Skin of body (tissue), 2 donors: ENCODE data around the gene CEACAM18. TPM values are rescaled to one million over a fixed set of nuclear protein-coding genes. Genes with fewer than 3 reads are reported as not detected.
"Not testable (repeated sequence)": the region's sequence is repeated elsewhere in the genome, so short reads cannot be mapped to it uniquely, and the experiment has no call there.

Experiments used
- DNase-seq: peaks from one replicate; lab custom pipeline; 2025; lab: John Stamatoyannopoulos, UW
- total RNA-seq: library from RNA; depleted of rRNA; stranded (reverse); fragments of >200 nt; gene quantifications from one replicate; pipeline ENCODE4 v1.2.3, GENCODE V29; 2014

The CEACAM18 gene
- total RNA-seq = not detected

DNA sequence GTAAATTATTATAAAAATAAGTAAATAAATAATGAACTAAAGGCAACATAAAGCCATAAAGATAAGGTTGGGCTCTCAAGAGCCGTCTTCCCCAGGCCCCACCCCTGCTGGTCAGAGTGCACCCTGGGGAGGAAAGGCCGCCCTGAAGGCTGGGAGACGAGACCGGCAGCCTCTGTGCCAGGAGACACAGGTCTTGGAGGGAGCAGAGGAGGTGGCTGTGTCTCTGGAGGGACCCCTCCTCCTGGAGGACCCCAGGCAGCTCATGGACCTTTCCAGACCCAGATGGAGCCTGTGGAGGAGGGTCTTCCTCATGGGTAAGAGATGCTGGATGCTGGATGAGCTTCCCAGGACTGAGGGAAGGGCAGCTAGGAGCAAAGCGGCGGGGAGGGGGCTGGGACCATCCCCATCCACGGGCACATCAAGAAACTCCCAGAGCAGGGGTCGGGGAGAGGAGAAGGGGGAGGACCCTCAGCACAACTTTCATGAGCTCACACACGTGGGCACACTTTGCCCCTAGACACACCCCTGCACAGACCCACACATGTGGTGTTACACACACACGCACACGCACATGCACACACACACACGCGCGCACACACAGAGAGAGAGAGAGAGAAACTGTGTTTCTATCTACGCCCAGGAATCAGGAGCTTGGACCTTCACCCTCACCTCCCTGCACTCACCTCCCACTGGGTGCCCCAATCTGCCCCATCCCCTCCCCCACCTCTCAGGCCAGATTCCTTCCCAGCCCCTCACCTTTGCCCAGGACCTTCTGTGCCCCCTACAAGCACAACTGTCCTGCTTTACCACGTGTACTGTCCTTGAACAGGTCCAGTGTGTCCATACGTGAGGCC lies at the start of gene CEACAM18:
Gene CEACAM18 (plus strand): TSS at position 159 of the 854 bp plus-strand sequence.
- DNase-seq = no peak

DNA sequence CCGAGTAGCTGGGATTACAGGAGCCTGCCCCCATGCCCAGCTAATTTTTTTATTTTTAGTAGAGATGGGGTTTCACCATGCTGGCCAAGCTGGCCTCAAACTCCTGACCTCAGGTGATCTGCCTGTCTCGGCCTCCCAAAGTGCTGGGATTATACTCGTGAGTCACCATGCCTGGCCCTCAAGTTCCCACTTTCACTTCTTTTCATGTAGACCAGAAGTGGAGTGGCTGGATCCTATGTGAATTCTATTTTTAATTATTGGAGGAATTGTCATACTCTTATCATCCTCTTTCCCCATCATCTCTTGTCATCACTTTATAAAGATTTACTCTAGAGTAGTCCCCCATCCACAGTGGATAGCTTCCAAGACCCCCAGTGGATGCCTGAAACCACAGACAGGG lies 48.1 kb upstream of the CEACAM18 start:
- no peak for DNase-seq

DNA sequence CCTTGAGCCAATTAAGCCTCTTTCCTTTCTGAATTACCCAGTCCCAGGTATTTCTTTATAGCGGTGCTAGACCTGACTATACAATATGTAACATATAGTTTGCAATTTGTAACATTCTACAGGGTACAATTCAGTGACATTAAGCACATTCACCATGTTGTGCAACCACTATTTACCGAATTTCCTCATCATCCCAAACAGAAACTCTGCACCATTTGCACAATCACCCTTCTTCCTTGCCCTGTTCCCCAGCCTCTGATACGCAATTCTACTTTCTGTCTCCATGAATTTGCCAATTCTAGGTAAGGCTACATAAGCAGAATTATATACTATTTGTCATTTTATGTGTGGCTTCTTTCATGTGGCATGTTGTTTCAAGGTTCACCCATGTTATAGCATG lies 47.2 kb upstream of the CEACAM18 start:
- no peak for DNase-seq

DNA sequence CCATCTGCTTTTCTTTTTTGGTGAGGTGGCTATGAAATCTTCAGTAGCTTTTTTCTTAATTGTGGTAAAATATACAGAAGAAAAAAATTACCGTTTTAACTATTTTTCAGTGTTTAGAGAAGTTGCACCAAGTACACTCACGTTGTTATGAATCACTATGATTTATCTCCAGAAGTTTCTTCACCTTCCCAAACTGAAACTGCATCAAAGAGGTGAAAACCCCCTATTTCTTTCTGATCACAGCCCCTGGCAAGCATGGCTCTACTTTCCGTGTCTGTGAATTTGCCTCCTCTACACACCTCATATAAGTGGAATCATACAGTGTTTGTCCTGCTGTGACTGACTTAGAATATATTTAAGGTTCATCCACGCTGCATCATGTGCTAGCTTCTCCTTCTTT lies 45.3 kb upstream of the CEACAM18 start:
- no peak for DNase-seq

DNA sequence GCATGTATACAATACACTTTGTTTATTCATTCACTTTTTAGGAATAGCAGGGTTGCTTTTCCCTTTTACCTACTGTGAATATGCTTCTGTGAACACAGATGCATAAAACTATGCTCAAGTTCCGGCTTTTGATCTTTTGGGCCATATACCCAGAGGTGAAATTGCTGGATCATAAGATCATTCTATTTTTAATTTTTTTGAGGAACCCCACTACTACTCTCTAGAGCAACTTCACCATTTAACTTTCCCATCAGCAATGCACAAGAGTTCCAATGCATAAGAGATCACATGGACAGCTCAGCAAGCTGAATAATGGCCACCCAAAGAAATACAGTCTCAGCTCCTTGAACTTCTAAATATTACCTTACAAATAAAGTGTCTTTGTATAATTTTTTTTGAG lies 43.9 kb upstream of the CEACAM18 start:
- no peak for DNase-seq

DNA sequence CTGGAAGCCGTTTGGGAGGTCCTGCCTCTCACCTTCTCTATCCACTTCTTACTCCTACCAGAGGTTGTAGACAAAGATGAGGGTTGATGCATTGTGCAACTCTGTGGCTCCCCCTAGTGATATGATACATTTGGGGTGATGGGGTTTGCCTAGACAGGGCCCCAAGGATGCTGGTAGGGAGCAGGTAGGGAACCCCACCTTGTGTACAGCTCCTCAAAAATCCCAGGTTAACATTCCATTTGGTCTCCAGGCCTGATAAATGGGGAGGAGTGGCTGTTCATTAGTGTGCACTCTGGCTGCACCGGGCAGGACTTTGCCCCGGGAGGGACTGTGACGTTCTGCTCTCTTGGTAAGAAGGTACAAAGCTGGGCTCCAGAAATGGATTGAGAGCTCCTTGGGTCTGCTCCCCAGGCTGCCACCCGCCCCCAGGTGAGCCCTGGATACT lies 39.3 kb upstream of the CEACAM18 start:
- no peak for DNase-seq

DNA sequence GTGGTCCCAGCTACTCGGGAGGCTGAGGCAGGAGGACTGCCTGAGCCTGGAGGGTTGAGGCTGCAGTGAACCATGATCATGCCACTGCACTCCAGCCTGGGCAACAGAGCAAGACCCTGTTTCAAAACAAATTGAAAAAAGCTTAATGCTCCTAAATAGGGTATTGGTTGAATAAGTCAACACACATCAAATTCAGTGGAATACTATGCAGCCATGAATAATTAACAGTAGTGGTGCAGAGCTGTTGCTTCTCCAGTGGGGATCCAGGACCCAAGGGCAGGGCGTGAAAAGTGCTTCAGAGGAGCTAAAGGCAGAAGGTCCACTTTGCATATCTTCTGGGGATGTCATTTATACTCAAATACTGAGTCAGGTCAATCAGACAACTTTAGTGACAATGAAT lies 38.3 kb upstream of the CEACAM18 start:
- no peak for DNase-seq

DNA sequence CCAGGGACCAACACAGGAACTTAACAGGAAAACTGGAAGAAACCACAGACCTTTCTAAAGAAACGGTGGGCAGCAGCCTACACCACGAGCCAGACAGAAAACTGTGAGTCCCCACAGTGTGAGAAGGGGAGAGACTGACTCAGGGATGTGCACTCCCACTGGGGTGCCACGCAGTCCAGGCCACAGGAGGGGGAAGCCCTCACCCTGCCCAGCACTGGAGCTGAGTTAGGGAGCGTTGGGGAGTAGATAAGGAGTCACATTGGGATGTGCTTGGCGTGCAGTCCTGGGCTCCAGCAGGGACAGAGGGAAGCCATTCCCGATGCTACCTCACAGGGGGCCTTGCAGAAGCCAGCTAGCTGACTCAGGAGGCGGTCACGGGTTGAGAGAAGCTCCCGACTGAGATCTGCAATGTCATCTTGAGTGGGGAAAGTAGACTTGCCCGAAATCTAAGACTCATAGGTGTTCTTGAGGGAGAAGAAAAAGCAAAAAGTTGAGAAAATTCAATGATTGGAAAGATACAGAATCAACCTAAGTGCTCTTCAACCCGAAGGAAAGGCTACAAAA lies 37.4 kb upstream of the CEACAM18 start:
- no peak for DNase-seq

DNA sequence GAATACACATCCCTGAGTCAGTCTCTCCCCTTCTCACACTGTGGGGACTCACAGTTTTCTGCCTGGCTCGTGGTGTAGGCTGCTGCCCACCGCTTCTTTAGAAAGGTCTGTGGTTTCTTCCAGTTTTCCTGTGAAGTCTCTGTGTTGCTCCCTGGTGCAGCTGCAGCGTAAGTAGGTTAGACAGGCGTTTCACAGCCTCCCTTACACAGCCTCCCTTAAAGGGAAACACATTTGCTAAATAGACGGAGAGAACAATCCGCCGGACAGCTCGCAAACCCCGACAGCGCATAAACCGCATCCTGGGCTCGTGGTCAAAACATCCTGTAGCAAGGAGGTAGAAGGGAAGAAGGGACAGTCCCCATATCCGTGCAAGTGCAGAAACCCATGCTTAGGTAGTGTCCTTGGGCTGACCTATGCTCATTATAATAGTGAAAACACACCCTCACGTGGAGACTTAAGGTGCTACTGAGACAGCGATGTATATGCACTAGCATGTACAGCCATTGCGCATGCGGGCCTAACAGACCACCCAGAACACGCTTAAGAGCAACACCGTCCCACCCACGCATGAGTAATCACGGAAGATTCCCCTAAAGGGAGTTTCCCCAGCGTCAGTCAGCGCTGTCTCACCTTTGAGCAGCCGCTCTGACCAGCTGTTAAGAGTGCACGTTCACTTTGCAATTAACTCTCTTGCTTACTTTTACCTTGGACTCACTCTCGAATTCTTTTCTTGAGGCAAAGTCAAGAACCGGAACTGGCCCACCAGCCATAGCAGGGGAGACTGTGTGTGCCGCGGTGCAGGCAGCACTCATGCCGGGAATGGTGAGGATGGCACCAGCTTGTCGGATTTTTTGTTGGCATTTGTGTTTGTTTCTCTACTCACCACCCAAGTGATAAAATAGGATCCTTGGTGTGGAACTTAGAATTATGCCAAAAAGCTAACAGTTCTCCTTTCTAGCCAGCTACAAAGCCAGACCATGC lies 36.6 kb upstream of the CEACAM18 start:
- no peak for DNase-seq

DNA sequence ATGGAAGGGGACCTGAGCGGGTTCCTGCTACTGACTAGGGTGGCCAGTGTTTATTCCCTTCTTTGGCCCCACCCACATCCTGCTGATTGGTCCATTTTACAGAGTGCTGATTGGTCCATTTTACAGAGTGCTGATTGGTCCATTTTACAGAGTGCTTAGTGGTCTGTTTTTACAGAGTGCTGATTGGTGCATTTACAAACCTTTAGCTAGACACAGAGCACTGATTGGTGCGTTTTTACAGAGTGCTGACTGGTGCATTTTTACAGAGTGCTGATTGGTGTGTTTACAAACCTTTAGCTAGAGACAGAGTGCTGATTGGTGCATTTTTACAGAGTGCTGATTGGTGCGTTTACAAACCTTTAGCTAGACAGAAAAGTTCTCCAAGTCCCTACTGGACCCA lies 30.8 kb upstream of the CEACAM18 start:
- not testable (repeated sequence) for DNase-seq

DNA sequence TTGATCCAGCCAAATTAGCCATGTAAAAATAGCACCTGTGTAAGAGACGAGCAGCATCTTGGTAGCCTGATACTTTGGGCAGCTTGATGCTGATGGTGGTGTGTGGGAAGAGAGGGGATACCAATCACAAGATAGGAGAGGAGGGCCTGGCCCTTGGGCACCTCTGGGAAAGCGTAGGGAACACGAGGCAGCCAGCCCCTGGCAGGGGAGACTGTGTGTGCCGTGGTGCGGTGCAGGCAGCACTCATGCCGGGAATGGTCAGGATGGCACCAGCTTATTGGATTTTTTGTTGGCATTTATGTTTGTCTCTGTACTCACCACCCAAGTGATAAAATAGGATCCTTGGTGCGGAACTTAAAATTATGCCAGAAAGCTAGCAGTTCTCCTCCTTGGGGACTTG lies 30.3 kb upstream of the CEACAM18 start:
- DNase-seq = no peak

DNA sequence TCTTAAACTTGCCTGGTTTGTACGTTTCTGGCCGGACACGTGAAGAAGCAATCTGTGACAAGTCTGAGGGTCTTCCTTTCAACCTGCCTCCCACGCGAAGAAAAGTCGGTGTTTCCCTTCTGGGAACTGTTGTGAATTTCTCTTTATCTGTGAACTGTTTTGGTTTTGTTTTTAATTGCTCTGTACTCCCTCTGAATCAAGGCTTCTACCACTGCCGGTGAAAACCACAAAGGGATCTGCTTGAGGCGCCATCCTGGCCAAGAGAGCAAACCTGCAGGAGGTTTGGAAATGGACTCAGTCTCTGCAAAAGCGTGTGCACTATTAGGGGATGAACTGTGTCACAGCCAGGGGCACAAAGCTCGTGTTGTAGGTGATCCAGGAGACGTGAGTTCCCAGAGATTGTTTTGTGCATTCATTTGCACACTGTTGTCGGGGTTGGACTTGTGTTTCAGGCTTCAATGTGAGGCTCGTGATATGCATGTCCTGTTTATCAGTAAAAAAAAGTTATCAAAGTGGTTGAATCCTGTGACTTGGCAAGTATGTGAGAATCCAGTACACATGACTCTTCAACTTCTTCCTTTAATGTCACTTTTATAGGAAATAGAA lies 29.8 kb upstream of the CEACAM18 start:
- no peak for DNase-seq

DNA sequence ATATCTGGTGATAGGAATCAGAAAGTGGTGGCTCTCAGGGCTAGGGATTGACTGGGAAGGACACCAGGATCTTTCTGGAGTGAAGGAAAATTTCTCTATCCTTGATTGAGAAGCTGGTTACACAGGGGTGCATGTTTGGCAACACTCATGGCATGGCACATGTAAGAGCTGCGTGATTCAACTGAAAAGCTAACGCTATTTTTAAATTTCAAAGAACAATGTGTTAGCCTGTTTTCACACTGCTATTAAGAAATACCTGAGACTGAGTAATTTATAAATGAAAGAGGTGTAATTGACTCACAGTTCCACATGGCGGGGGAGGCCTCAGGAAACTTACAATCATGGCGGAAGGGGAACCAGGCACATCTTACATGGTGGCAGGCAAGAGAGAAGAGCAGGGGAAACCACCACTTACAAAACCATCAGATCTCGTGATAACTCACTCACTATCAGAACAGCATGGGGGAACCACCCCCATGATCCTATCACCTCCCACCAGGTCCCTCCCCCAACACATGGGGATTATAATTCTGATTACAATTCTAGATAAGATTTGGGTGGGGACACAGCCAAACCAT lies 27.5 kb upstream of the CEACAM18 start:
- no peak for DNase-seq

DNA sequence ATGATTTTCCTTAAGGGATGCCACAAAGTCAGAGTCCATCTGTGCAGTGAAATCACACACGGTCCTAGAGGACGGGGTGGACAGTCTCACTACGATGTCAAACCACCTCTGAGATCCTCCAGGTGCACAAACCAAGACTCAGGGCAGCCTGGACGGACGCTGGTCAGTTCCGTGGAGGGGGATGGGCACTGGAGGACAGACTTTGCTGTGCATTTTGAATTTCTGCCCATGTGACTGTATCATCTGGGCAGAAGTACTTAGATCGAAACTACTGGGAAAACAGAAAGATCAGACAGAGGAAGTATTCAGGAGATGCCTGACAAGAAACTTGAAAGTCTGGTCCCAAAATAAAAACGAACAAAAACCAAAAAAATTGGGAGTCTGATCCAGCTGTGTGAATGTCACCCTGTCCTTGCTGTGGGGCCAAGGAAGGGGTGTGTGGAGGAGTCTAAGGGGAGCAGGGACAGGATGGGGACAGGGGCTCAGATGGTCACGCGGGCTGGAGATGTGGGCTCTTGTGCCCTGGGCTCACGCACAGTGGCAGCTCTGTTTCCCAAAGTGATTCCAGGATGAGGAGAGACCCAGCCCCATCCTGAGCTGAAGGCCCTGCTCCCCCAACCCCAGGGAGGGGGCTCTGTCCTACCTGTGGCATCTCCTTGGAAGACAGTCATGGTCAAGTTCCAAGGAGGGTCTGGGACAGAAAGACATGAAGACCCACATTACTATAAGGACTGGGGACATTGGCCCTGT lies 21.6 kb upstream of the CEACAM18 start:
- DNase-seq = no peak

DNA sequence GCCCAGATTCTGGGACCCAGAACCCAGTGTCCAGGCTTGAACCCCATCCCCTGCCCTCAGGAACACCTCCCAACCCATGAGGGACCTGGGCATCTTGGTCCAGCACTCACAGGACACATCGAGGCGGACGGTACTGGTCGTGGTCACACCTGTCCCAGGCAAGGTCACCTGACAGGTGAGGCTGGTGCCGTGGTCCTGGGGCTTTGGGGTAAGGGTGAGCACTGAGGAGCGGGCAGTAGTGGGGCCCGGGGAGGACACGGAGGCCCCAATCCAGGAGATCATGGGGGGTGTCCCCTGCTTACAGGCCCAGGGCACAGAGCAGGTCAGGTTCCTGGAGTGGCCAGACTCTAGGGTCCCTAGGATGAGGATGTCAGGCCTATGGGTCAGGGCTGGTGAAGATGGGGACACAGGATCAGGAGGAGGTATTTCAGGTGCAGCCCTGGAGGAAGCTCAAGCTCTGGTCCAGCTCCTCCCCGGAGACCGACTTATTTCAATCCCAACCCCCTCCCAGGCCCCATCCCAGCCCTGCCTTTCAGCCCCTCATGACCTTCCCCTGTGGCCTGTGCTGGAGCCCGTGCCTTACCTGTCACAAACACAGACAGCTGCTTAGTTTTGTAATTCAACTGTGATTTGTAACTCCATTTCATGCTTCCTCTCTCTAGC lies 20.9 kb upstream of the CEACAM18 start:
- no peak for DNase-seq

DNA sequence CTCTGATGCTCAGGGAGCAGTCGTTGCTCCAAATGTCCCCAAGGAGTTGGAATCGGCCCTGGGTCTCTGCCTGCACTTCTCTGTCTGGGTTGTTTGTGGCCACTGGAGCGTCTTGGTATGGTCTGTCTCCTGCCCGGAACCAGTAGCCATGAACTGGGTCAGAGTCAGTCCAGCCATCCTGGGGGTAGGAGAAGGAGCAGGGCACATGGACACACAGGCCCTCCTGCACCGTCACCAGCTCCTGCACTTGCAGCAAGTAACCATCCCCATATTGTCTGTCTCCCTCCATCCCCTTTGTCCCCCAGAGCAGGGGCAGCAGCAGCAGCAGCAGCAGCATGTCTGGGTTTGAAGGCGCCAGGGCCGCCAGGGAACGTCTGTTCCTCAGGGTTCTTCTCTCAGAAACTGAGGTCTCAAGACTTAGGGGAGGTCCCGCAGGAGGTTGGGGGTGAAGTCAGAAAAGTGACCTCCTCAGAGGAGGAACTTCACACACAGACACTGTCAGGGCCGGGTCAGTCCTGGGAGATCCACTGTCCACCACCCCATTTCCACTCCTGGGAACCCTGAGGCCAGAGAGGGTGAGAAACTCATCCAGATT lies 20.2 kb upstream of the CEACAM18 start, which contains the start of gene SIGLEC8:
Gene SIGLEC8 (minus strand): TSS at position 404 of the 595 bp plus-strand sequence. CDS start 67 bp downstream, at position 337.
- DNase-seq = no peak

DNA sequence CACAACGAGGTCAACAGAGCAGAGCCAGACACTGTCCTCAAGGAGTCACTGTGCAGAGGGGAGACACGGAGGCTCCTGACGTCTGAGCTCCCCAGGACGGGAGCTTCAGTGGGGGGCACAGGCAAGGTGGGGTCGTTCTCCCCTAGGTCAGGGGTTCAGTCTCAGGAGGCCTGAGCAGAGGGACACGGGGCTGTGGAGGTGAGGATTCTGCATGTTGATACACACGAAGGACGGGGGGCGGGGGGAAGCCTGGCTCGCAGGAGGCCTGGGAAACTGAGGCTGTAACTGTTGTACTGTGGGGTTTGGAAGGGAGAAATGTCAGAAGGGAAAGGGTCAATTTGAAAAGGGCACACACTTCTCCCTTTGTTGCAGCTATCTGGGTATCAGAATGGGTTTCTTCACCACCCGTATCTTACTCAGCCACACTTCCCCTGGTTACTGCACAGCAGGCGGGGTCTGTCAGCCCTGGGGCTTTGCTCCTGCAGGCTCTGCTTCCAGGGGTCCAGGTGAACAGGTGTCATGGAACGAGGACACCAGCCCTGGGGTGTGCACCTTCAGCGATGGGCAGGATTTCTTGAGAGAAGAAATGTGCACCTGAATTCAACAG lies 19.3 kb upstream of the CEACAM18 start:
- DNase-seq = no peak

DNA sequence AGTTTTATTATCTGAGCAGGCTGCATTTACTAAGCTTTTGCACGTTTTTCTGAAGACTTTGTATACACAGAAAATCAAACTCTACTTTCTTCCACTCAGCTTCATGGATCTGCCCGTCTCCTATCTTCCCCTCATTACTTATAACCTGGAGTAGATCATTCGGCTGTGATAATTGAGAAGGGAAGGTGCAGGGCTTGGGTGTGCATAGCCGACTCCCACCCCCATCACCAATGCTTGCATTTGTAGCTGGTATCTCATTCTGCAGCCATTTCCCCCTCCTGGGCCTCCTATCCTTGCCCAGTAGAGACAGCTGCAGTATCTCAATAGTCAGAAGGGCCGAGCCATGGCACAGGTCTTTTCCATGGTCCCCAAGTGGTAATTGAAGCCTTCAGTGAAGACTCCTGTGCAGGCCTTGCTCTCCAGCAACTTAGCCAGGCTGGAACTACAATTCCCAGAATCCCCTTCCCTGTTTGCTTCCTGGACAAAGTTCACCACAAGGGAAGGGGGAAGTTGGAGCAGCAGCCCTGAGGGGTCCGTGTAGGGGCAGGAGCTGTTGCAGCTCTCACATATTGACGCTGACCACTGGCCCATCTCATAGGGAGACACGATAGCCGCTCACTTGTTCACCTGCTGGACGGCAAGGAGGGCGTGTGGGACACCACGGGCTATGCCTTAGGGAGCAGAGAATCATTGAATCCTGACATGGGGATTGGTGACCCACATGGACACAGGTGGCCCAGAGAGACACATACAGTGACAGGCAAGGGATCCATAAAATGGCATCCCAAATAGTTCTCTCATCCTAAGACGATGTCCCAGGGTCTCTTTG lies 18.0 kb upstream of the CEACAM18 start:
- DNase-seq = no peak
